Osteoblast (primary cell): ENCODE results near the gene HOXC9. TPM values are rescaled to one million over a fixed set of nuclear protein-coding genes. Genes with fewer than 3 reads are reported as not detected.

Experiments
- DNase-seq: peaks from one replicate; pipeline ENCODE4 v3.0.0; 2011; ENCODE audit warnings: low spot score, mixed read lengths; ENCODE audit not compliant: insufficient read length; ENCODE audit errors: missing footprints
- H2AFZ ChIP-seq: 2 replicates; pipeline ENCODE4 v1.6.0; 2011; ENCODE audit warnings: mild to moderate bottlenecking, low read length
- H3K27ac ChIP-seq: 2 replicates; pipeline ENCODE4 v1.5.1; 2011; ENCODE audit warnings: mild to moderate bottlenecking, low read depth, low read length, moderate library complexity
- H3K27me3 ChIP-seq: 2 replicates; pipeline ENCODE4 v1.6.0; 2012; ENCODE audit warnings: mild to moderate bottlenecking, control low read depth, inconsistent platforms, low read length, moderate library complexity; ENCODE audit not compliant: insufficient read depth
- H3K36me3 ChIP-seq: 2 replicates; pipeline ENCODE4 v1.5.1; 2011; ENCODE audit warnings: mild to moderate bottlenecking, low read length, control low read depth, moderate library complexity; ENCODE audit not compliant: insufficient read depth
- H3K4me1 ChIP-seq: 2 replicates; pipeline ENCODE4 v1.5.1; 2011; ENCODE audit warnings: mild to moderate bottlenecking, low read length, control low read depth, moderate library complexity; ENCODE audit not compliant: insufficient read depth
- H3K4me2 ChIP-seq: 2 replicates; pipeline ENCODE4 v1.6.0; 2011; ENCODE audit warnings: mild to moderate bottlenecking, low read length; ENCODE audit not compliant: insufficient read depth
- H3K4me3 ChIP-seq: fragments of 200-600 bp; sonication (generic); 3 replicates; pipeline ENCODE4 v1.5.1; 2012; ENCODE audit warnings: mild to moderate bottlenecking, low read length, inconsistent platforms; ENCODE audit not compliant: insufficient read depth
- H3K79me2 ChIP-seq: 2 replicates; pipeline ENCODE4 v1.6.0; 2012; ENCODE audit warnings: mild to moderate bottlenecking, low read length, control low read depth, inconsistent platforms; ENCODE audit not compliant: insufficient read depth
- H3K9me3 ChIP-seq: 2 replicates; pipeline ENCODE4 v1.5.1; 2011; ENCODE audit warnings: low read depth, low read length, control low read depth
- H4K20me1 ChIP-seq: 2 replicates; pipeline ENCODE4 v1.6.0; 2012; ENCODE audit warnings: mild to moderate bottlenecking, low read length, control low read depth; ENCODE audit not compliant: insufficient read depth
- CTCF ChIP-seq: IDR thresholded peaks from 2 replicates; pipeline ENCODE4 v1.5.1; 2011; ENCODE audit warnings: mild to moderate bottlenecking, low read depth, low read length, moderate library complexity; ENCODE audit errors: extremely low read depth
- total RNA-seq: library from RNA; depleted of rRNA; stranded (reverse); fragments of >200 nt; gene quantifications from 2 replicates; pipeline ENCODE4 v1.2.3, GENCODE V29; 2012

Gene HOXC9
- total RNA-seq, 1 donor: 11.6 TPM

- H3K36me3 ChIP-seq: no peaks in the 10 kb centered on the region
- H3K9me3 ChIP-seq: no peaks in the 10 kb centered on the region
- TF ChIP-seq CTCF: no peak
- peaks cover 10% of the 10 kb centered on the region for H4K20me1 ChIP-seq
- H3K27me3 ChIP-seq: no peaks in the 10 kb centered on the region
- peaks cover 84% of the 10 kb centered on the region for H3K79me2 ChIP-seq
- peaks cover 56% of the 10 kb centered on the region for H3K4me1 ChIP-seq
- H3K4me3 ChIP-seq: peak overlapping the region; percentile 74
- H2AFZ ChIP-seq: no peak overlapping the region
- peak; percentile 80 for DNase-seq
- peak overlapping the region; percentile 20 for H3K27ac ChIP-seq
- peak overlapping the region; percentile 90 for H3K4me2 ChIP-seq
These were observed 10.4 kb downstream of the HOXC9 start for GRCh38 chr12:54010053-54010971.

- Histone ChIP-seq H3K4me1 (peaks cover 59% of the 10 kb centered on the region), H2AFZ (no peak overlapping the region), H3K4me3 (peak overlapping the region; percentile 74), H3K27me3 (no peaks in the 10 kb centered on the region), H4K20me1 (peaks cover 7% of the 10 kb centered on the region), H3K4me2 (peak overlapping the region; percentile 90), H3K36me3 (no peaks in the 10 kb centered on the region), H3K27ac (peak overlapping the region; percentile 22), H3K79me2 (peaks cover 84% of the 10 kb centered on the region), H3K9me3 (no peaks in the 10 kb centered on the region)
- TF ChIP-seq CTCF: no peak
- no peak for DNase-seq
These were observed 11.2 kb downstream of the HOXC9 start for GRCh38 chr12:54010972-54011664.

- Histone ChIP-seq H3K27ac (peak overlapping the region; percentile 22), H3K4me1 (peaks cover 55% of the 10 kb centered on the region), H3K36me3 (no peaks in the 10 kb centered on the region), H4K20me1 (peaks cover 7% of the 10 kb centered on the region), H3K4me2 (peak overlapping the region; percentile 90), H2AFZ (no peak overlapping the region), H3K27me3 (no peaks in the 10 kb centered on the region), H3K9me3 (no peaks in the 10 kb centered on the region), H3K79me2 (peaks cover 79% of the 10 kb centered on the region), H3K4me3 (no peak overlapping the region)
- TF ChIP-seq CTCF: no peak
- DNase-seq: no peak
These were observed 11.9 kb downstream of the HOXC9 start for GRCh38 chr12:54011665-54012532.
